Neural cell (in vitro differentiated cells): ENCODE results near the gene FBXO24. TPM values are rescaled to one million over a fixed set of nuclear protein-coding genes. Genes with fewer than 3 reads are reported as not detected.

ENCODE experiments used
- H2AFZ ChIP-seq: fragments of 200-600, 300-800 bp; sonication (generic), shearing (Covaris generic); 2 replicates; pipeline ENCODE4 v1.6.0; 2014; ENCODE audit warnings: low read depth, mild to moderate bottlenecking, antibody characterized with exemption, low read length, moderate library complexity
- H3F3A ChIP-seq: fragments of 200-600 bp; shearing (Covaris generic); 2 replicates; pipeline ENCODE4 v1.6.1; 2016; ENCODE audit warnings: mild to moderate bottlenecking, moderate library complexity, mixed read lengths, antibody characterized with exemption, low read length; ENCODE audit not compliant: insufficient read depth, poor library complexity, severe bottlenecking
- H3K27ac ChIP-seq: fragments of 200-600, 300-800 bp; sonication (generic), shearing (Covaris generic); 2 replicates; pipeline ENCODE4 v1.5.1; 2014; ENCODE audit warnings: mild to moderate bottlenecking, low read length, moderate library complexity
- H3K27me3 ChIP-seq: fragments of 300-800, 200-600 bp; sonication (generic), shearing (Covaris generic); 2 replicates; pipeline ENCODE4 v1.6.0; 2014; ENCODE audit warnings: mild to moderate bottlenecking, low read depth, low read length, moderate library complexity; ENCODE audit not compliant: insufficient read depth
- H3K36me3 ChIP-seq: fragments of 300-800, 200-600 bp; sonication (generic), shearing (Covaris generic); 2 replicates; pipeline ENCODE4 v1.5.1; 2014; ENCODE audit warnings: mild to moderate bottlenecking, antibody characterized with exemption, low read length, moderate library complexity; ENCODE audit not compliant: insufficient read depth
- H3K4me2 ChIP-seq: fragments of 300-800, 200-600 bp; sonication (generic), shearing (Covaris generic); 2 replicates; pipeline ENCODE4 v1.6.0; 2014; ENCODE audit warnings: mild to moderate bottlenecking, low read length
- H3K4me3 ChIP-seq: fragments of 300-800, 200-600 bp; sonication (generic), shearing (Covaris generic); 2 replicates; pipeline ENCODE4 v1.5.1; 2014; ENCODE audit warnings: mild to moderate bottlenecking, low read length, moderate library complexity
- H3K79me2 ChIP-seq: fragments of 200-600 bp; shearing (Covaris generic); replicated peaks from 2 replicates; pipeline ENCODE4 v1.6.0; 2014; ENCODE audit warnings: mild to moderate bottlenecking, low read length, moderate library complexity; ENCODE audit not compliant: insufficient read depth
- H3K9ac ChIP-seq: fragments of 300-800, 200-600 bp; sonication (generic), shearing (Covaris generic); 2 replicates; pipeline ENCODE4 v1.6.1; 2016; ENCODE audit warnings: mild to moderate bottlenecking, low read length, mixed read lengths
- H3K9me2 ChIP-seq: fragments of 200-600 bp; shearing (Covaris generic); 2 replicates; pipeline ENCODE4 v1.6.1; 2016; ENCODE audit warnings: mild to moderate bottlenecking, low read length, mixed read lengths; ENCODE audit not compliant: insufficient read depth
- H3K9me3 ChIP-seq: fragments of 200-600, 300-800 bp; sonication (generic), shearing (Covaris generic); 2 replicates; pipeline ENCODE4 v1.6.1; 2016; ENCODE audit warnings: mild to moderate bottlenecking, mixed run types, low read length, moderate library complexity, mixed read lengths
- H4K20me1 ChIP-seq: fragments of 200-600 bp; shearing (Covaris generic); 2 replicates; pipeline ENCODE4 v1.6.1; 2016; ENCODE audit warnings: mild to moderate bottlenecking, mixed run types; ENCODE audit not compliant: insufficient read depth
- CTCF ChIP-seq: fragments of 450-650 bp; IDR thresholded peaks from 2 replicates; pipeline ENCODE4 v1.5.1; 2014; ENCODE audit warnings: antibody characterized with exemption, mild to moderate bottlenecking, moderate library complexity; ENCODE audit not compliant: poor library complexity, severe bottlenecking
- EP300 ChIP-seq: fragments of 450-650 bp; conservative IDR thresholded peaks from 2 replicates; pipeline ENCODE4 v1.6.1; 2014; ENCODE audit warnings: antibody characterized with exemption, mild to moderate bottlenecking, moderate library complexity; ENCODE audit not compliant: poor library complexity, severe bottlenecking
- EZH2 ChIP-seq: fragments of 200-600, 300-800 bp; shearing (Covaris generic), sonication (generic); IDR thresholded peaks from 2 replicates; pipeline ENCODE4 v1.6.1; 2014; ENCODE audit warnings: antibody characterized with exemption, low read length, borderline replicate concordance, mild to moderate bottlenecking; ENCODE audit not compliant: insufficient read depth, poor library complexity, severe bottlenecking
- MXI1 ChIP-seq: fragments of 450-650 bp; conservative IDR thresholded peaks from 2 replicates; pipeline ENCODE4 v1.6.1; 2014; ENCODE audit warnings: antibody characterized with exemption, mild to moderate bottlenecking; ENCODE audit not compliant: poor library complexity, severe bottlenecking
- POLR2AphosphoS5 ChIP-seq: IDR thresholded peaks from 2 replicates; pipeline ENCODE4 v1.6.1; 2012
- RAD21 ChIP-seq: fragments of 450-650 bp; conservative IDR thresholded peaks from 2 replicates; pipeline ENCODE4 v1.6.1; 2014; ENCODE audit warnings: antibody characterized with exemption, mild to moderate bottlenecking, moderate library complexity
- REST ChIP-seq: IDR thresholded peaks from 2 replicates; pipeline ENCODE4 v1.6.1; 2012; ENCODE audit warnings: borderline replicate concordance
- SMC3 ChIP-seq: fragments of 450-650 bp; conservative IDR thresholded peaks from 2 replicates; pipeline ENCODE4 v1.6.1; 2014; ENCODE audit warnings: antibody characterized with exemption, mild to moderate bottlenecking, moderate library complexity; ENCODE audit not compliant: poor library complexity
- TAF1 ChIP-seq: IDR thresholded peaks from 2 replicates; pipeline ENCODE4 v1.6.1; 2012; ENCODE audit warnings: low read depth
- polyA plus RNA-seq: library from polyadenylated mRNA; depleted of rRNA; stranded (reverse); fragments of >200 nt; gene quantifications from 2 replicates; pipeline ENCODE4 v1.2.3, GENCODE V29; 2014

The FBXO24 gene
- polyA plus RNA-seq, 1 donor from 2014 or later: 0.52 TPM

GRCh38 chr7:100546926-100547800 lies 39.0 kb upstream of the FBXO24 start:
- H3K9me2 ChIP-seq: no peaks in the 10 kb centered on the region

More at GRCh38 chr7:100546926-100547800, 39.0 kb upstream of the FBXO24 start:
- no peak overlapping the region for H3K4me3 ChIP-seq
- H3K4me2 ChIP-seq: no peak overlapping the region
- no peak overlapping the region for H2AFZ ChIP-seq
- no peaks in the 10 kb centered on the region for H4K20me1 ChIP-seq
- no peaks in the 10 kb centered on the region for H3K79me2 ChIP-seq
- no peaks in the 10 kb centered on the region for H3K27me3 ChIP-seq
- no peak overlapping the region for H3K27ac ChIP-seq
- no peak overlapping the region for H3K9ac ChIP-seq
- H3F3A ChIP-seq: no peaks in the 10 kb centered on the region
- H3K36me3 ChIP-seq: no peaks in the 10 kb centered on the region
- H3K9me3 ChIP-seq: no peaks in the 10 kb centered on the region
- TF ChIP-seq MXI1 (no peak), EP300 (no peak), EZH2 (no peak), TAF1 (no peak), REST (no peak), RAD21 (no peak), SMC3 (no peak), CTCF (no peak), POLR2AphosphoS5 (no peak)
